ENCODE results near the gene ZNF785.
"Not testable (repeated sequence)": the region's sequence is repeated elsewhere in the genome, so short reads cannot be mapped to it uniquely, and the experiment has no call there.

GRCh38 chr16:30589582-30589981, 4.1 kb upstream of the ZNF785 start:
- TF ChIP-seq CTCF (optimal IDR thresholded peaks at IDR 0.05 in 1 of 3, IDR thresholded peaks at IDR 0.05 in 1 of 3, conservative IDR thresholded peaks at IDR 0.05 in 1 of 3; ENCODE audit: extremely low read depth in 1 of 3, insufficient read depth in 2 of 3, low read length in 3 of 3); EZH2 (IDR thresholded peaks at IDR 0.05; ENCODE audit: low read length): not testable (repeated sequence)
